Mucosa of descending colon (tissue), 3 donors: ENCODE measurements around the gene ZNF148. TPM values are rescaled to one million over a fixed set of nuclear protein-coding genes. Genes with fewer than 3 reads are reported as not detected.
A peak's percentile ranks its signal among the peaks of the same experiment; 100 is the strongest.

Experiments
- ATAC-seq: fragments of 200-7000 bp; cut with Tn5 transposase; one replicate; pipeline ENCODE4 v1.9.1; 2020; ENCODE audit warnings: mild to moderate bottlenecking, moderate library complexity
- DNase-seq, 3 donors: peaks; one replicate each; pipeline ENCODE4 v3.0.0-alpha.2; 2020
- H3K36me3 ChIP-seq: fragments of 200-600 bp; one replicate; pipeline ENCODE4 v1.8.0; 2021; ENCODE audit warnings: low read depth, mild to moderate bottlenecking
- H3K4me1 ChIP-seq: fragments of 200-600 bp; one replicate; pipeline ENCODE4 v1.8.0; 2021; ENCODE audit warnings: low read depth, mild to moderate bottlenecking
- H3K4me3 ChIP-seq: fragments of 200-600 bp; one replicate; pipeline ENCODE4 v1.8.0; 2021; ENCODE audit warnings: mild to moderate bottlenecking
- H3K9me3 ChIP-seq: fragments of 200-600 bp; one replicate; pipeline ENCODE4 v1.8.0; 2021; ENCODE audit warnings: mild to moderate bottlenecking
- intact Hi-C, 2 donors: fragments of 100-400 bp; cut with DNase I in 1 of 2; cut with micrococcal nuclease in 1 of 2; formaldehyde crosslinking; loops; one replicate each; pipeline versions ENCODE4 v1.11.0 to v1.11.1; 2022; cut with DNase I, micrococcal nuclease
- total RNA-seq, 3 donors: library from RNA; stranded (reverse); fragmentation: NEBNext Ultra II Directional in 2 of 3; extraction: Animal tissue kit (Norgen Biotek cat#: 25700) in 2 of 3; gene quantifications; one replicate each; pipeline versions ENCODE4 v1.2.1 to v1.2.4, GENCODE V29; 2021 to 2023
- TF ChIP-seq, protein P1 (sequence below): fragments of 200-600 bp; IDR thresholded peaks from one replicate; pipeline ENCODE4 v1.8.0; 2022; ENCODE audit warnings: antibody characterized with exemption, mild to moderate bottlenecking
- donor health status: DM: no; HTN: no; CAD: no; lungs with moderate emphysema.
- donor health status: DM: no; HTN: no; CAD: no.
- donor health status: DM: no; HTN: yes; CAD: no.

ZNF148 gene
- total RNA-seq, 3 donors from 2014 or later, result 39.8 to 79.5 (median 42.6) TPM

DNA sequence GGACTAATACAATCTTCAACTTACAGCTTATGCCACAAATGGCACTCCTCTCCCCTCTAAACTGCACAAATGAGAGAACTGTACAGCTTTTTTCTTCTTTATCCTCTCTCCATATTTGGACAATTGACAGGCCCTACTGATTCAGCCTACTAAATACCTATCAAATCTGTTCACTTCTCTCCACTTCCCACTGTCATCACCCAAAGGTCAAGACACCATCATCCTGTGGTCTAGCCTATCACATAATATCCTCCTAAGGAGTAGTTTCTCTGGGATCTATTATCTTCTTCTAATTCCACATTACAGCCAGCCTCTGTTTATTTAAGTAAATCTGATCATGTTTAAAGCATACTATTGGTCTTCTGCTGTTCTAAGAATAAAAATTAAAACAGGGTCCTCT is 129.6 kb downstream of the ZNF148 start:
- no peak overlapping the region for H3K4me3 ChIP-seq
- no peaks in the 10 kb centered on the region for H3K4me1 ChIP-seq
- ATAC-seq (no peak), DNase-seq (no peak)
- H3K36me3 ChIP-seq, result no peaks in the 10 kb centered on the region
- intact Hi-C loops, result no loop called here
- TF ChIP-seq, protein P1, sequence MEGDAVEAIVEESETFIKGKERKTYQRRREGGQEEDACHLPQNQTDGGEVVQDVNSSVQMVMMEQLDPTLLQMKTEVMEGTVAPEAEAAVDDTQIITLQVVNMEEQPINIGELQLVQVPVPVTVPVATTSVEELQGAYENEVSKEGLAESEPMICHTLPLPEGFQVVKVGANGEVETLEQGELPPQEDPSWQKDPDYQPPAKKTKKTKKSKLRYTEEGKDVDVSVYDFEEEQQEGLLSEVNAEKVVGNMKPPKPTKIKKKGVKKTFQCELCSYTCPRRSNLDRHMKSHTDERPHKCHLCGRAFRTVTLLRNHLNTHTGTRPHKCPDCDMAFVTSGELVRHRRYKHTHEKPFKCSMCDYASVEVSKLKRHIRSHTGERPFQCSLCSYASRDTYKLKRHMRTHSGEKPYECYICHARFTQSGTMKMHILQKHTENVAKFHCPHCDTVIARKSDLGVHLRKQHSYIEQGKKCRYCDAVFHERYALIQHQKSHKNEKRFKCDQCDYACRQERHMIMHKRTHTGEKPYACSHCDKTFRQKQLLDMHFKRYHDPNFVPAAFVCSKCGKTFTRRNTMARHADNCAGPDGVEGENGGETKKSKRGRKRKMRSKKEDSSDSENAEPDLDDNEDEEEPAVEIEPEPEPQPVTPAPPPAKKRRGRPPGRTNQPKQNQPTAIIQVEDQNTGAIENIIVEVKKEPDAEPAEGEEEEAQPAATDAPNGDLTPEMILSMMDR, result no peak
- H3K9me3 ChIP-seq, result no peaks in the 10 kb centered on the region

DNA sequence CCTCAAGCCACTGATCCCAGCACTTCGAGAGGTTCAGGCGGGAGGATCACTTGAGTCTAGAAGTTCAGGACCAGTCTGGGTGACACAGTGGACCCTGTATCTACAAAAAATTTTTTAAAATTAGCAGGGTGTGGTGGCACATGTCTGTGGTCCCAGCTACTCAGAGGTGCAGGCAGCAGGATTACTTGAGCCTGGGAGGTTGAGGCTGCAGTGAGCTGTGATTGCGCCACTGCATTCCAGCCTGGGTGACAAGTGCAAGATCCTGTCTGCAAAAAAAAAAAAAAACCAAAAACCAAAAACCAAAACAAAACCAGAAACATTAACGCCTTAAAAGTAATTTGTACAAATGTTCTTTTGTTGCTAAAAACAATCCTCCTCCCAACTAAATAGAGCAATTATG is 134.6 kb downstream of the ZNF148 start:
- Histone ChIP-seq H3K36me3 (no peaks in the 10 kb centered on the region), H3K4me1 (no peaks in the 10 kb centered on the region), H3K4me3 (no peak overlapping the region), H3K9me3 (no peaks in the 10 kb centered on the region)
- DNase-seq (no peak), ATAC-seq (no peak)
- TF ChIP-seq, protein P1, result no peak
- intact Hi-C loops, result no loop called here

DNA sequence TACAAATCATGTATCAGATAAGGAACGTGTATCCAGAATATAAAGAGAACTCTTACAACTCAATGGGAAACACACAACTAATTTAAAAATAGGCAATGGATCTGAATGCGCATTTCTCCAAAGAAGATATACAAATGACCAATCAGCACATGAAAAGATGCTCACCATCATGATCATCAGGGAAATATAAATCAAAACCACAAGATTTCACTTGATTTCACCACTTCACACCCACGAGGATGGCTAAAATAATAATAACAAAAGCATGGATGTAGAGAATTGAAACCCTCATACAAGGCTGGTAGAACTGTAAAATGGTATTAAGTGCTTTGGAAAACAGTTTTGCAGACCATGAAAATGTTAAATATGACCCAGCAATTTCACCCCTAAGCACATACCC is 135.9 kb downstream of the ZNF148 start:
- no peaks in the 10 kb centered on the region for H3K4me1 ChIP-seq
- ATAC-seq (no peak), DNase-seq (no peak)
- intact Hi-C loops, result no loop called here
- H3K36me3 ChIP-seq, result no peaks in the 10 kb centered on the region
- TF ChIP-seq, protein P1, result no peak
- no peak overlapping the region for H3K4me3 ChIP-seq
- no peaks in the 10 kb centered on the region for H3K9me3 ChIP-seq

DNA sequence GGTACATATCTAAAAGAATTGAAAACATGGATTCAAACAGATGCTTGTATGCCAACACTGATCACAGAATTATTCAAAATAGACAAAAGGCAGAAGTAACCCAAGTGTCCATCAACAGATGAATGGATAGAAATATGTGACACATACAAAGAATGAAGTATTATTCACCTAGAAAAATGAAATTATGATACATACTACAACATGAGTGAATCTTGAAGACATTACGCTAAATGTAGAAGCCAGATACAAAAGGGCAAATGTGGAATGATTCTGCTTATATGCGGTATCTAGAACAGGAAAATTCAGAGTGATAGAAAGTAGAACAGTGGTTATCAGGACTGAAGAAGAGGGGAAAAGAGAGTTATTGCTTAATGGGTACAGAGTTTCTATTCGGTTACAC is 136.4 kb downstream of the ZNF148 start:
- DNase-seq (no peak), ATAC-seq (no peak)
- Histone ChIP-seq H3K4me1 (no peaks in the 10 kb centered on the region), H3K36me3 (no peaks in the 10 kb centered on the region), H3K9me3 (no peaks in the 10 kb centered on the region), H3K4me3 (no peak overlapping the region)
- intact Hi-C loops, result no loop called here
- TF ChIP-seq, protein P1, result no peak

DNA sequence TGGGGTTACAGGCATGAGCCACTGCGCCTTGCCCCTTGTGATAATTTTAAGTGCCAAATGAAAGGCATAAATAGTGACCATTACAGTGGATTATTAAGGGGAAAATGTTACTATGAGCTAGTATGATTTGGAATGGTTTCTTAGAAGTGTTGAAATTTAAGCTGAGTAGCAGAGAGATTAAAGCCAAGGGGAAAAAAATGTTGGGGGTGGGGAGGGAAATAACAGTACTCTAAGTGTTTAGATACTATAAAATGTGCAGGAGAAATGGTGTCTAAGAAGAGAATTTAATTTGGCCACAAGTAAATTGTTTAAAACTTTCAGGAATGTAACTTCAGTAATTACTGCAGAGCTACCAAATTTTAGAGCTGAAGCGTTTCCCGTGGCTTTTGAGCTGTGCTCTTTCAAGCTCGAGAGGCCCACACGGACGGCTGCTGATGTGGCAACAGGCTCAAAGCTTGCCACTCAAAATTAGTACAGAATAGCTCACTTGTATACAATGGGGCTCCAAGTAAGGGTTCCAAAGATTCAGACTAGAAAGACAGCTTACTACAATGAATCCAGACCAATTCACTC is 138.7 kb downstream of the ZNF148 start:
- TF ChIP-seq, protein P1, result no peak
- intact Hi-C loops, result no loop called here
- H3K9me3 ChIP-seq, result no peaks in the 10 kb centered on the region
- H3K4me1 ChIP-seq, result no peaks in the 10 kb centered on the region
- peaks cover 3% of the 10 kb centered on the region for H3K36me3 ChIP-seq
- H3K4me3 ChIP-seq, result no peak overlapping the region
- ATAC-seq (peak; percentile 25), DNase-seq (no peak)

DNA sequence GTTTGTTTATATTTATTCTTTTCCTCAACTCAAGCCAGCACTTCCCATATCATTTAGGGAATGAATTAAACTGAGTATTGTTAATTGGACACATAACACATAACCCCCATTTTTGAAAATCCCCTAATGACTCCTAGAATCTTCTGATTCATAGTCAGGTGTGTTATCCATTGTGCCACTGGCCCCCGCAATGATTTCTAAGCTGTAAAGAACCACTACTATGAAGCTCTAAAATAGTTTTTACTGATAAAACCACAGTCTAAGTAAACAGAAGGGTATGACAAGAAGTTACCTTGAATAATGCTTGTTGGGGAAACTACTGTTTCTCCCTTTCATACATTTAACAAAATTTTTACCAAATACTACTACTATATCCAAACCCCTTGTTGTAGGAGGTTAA is 140.3 kb downstream of the ZNF148 start:
- DNase-seq (no peak), ATAC-seq (no peak)
- no peaks in the 10 kb centered on the region for H3K9me3 ChIP-seq
- no peak overlapping the region for H3K4me3 ChIP-seq
- no peaks in the 10 kb centered on the region for H3K4me1 ChIP-seq
- H3K36me3 ChIP-seq, result peaks cover 3% of the 10 kb centered on the region
- TF ChIP-seq, protein P1, result no peak
- intact Hi-C loops, result no loop called here
